ENCODE data around the gene SNORC. TPM values are rescaled to one million over a fixed set of nuclear protein-coding genes. Genes with fewer than 3 reads are reported as not detected.

SNORC gene
- polyA plus RNA-seq, 1 donor from 2014 or later: 0.68 TPM

Small RNA genes lying within 50 kb of the gene (small RNA-seq; reads per million reads assigned to genes)
- 0 to 1.2 (median 0) reads per million in 3 experiments for gene RF00019

Other genes starting within 250 kb of the SNORC start
- not detected in 2 replicates for gene EFHD1, start 236.7 kb upstream of the SNORC start, polyA plus RNA-seq
- 39.6 and 52.6 TPM in 2 replicates for gene GIGYF2, start 172.9 kb upstream of the SNORC start, polyA plus RNA-seq
- gene KCNJ13, start 93.7 kb upstream of the SNORC start, polyA plus RNA-seq: not detected in 2 replicates
- 5.2 and 5.7 TPM in 2 replicates for gene NGEF, start 143.0 kb downstream of the SNORC start, polyA plus RNA-seq
- not detected in 2 replicates for gene NEU2, start 162.4 kb downstream of the SNORC start, polyA plus RNA-seq
- 0.18 TPM in 1 of 2 replicates, not detected in the other for gene INPP5D, start 190.1 kb downstream of the SNORC start, polyA plus RNA-seq

Data from neural cell (in vitro differentiated cells).